ENCODE data around the gene CCNJL.

- TF ChIP-seq, protein P1, sequence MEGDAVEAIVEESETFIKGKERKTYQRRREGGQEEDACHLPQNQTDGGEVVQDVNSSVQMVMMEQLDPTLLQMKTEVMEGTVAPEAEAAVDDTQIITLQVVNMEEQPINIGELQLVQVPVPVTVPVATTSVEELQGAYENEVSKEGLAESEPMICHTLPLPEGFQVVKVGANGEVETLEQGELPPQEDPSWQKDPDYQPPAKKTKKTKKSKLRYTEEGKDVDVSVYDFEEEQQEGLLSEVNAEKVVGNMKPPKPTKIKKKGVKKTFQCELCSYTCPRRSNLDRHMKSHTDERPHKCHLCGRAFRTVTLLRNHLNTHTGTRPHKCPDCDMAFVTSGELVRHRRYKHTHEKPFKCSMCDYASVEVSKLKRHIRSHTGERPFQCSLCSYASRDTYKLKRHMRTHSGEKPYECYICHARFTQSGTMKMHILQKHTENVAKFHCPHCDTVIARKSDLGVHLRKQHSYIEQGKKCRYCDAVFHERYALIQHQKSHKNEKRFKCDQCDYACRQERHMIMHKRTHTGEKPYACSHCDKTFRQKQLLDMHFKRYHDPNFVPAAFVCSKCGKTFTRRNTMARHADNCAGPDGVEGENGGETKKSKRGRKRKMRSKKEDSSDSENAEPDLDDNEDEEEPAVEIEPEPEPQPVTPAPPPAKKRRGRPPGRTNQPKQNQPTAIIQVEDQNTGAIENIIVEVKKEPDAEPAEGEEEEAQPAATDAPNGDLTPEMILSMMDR (IDR thresholded peaks at IDR 0.05), result no peak
- TF ChIP-seq ZFX (IDR thresholded peaks at IDR 0.05; ENCODE audit: borderline replicate concordance), result no peak
Observed at GRCh38 chr5:160310552-160311295, 1.6 kb downstream of the CCNJL start.

Measured in 22Rv1 (cell line).